Measurements from ENCODE around the gene YY1. TPM values are rescaled to one million over a fixed set of nuclear protein-coding genes. Genes with fewer than 3 reads are reported as not detected.
"Not testable (repeated sequence)": the region's sequence is repeated elsewhere in the genome, so short reads cannot be mapped to it uniquely, and the experiment has no call there.

The YY1 gene
- total and polyA plus RNA-seq, 2 experiments from 2014 or later = 27.0 to 73.4 TPM

- no peak for TF ChIP-seq CTCF (IDR thresholded peaks at IDR 0.05; ENCODE audit: low read depth, low read length)
Measured at GRCh38 chr14:100279563-100279962, 40.6 kb downstream of the YY1 start.

DNA sequence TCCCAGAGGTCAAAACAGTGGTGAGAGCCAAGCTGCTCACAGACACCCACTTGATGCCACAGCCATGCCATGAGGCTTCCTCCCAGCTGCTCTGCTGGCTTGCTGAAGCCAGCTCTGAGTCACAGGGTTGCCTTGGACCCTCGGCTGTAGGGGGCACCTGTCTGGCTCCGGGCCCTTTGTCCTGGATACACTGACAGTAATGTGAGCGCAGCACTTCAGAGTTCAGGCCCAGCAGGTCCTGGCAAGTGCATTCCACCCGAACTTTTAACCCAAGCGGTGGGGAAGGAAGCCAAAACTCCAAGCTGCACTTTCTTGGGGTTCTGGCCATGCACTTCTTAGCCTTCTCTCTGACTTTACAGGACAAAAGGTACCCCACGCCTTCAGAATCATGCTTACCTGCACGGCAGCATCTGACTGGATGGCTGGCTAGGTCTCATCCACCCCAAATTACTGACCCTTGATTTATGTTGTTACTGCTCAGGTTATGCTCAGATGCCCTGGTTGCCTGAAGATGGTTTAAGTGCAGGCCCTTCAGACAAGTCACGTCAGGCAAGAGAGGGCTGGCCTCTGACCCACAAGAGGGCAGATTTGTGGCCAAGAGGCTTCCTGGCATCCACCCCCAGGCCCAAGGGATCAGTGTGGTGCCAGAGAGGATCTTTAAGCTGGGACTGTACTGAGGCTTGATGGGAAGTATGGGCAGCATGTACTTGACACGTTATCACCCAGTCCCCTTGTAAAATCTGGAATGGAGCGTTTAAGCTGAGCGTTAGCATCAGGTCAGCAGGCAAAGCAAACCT lies 42.5 kb downstream of the YY1 start:
- DNase-seq (ENCODE audit: low read depth in 1 of 2, low spot score in 1 of 2) = no peak
- Histone ChIP-seq H3K9me3 (ENCODE audit: low read depth) (no peaks in the 10 kb centered on the region), H3K4me1 (ENCODE audit: low read depth) (peaks cover 12% of the 10 kb centered on the region), H3K4me3 (no peak overlapping the region), H3K27me3 (no peaks in the 10 kb centered on the region), H3K36me3 (peaks cover 5% of the 10 kb centered on the region), H3K27ac (peak overlapping the region; percentile 35)
- TF ChIP-seq CTCF (IDR thresholded peaks at IDR 0.05; ENCODE audit: low read depth, low read length) = no peak

More at GRCh38 chr14:100279563-100279962, 40.6 kb downstream of the YY1 start:
- no peak for DNase-seq (ENCODE audit: low read depth in 1 of 2, low spot score in 1 of 2)
- Histone ChIP-seq H3K27me3 (no peaks in the 10 kb centered on the region), H3K36me3 (peaks cover 5% of the 10 kb centered on the region), H3K27ac (no peak overlapping the region), H3K9me3 (ENCODE audit: low read depth) (no peaks in the 10 kb centered on the region), H3K4me3 (no peak overlapping the region), H3K4me1 (ENCODE audit: low read depth) (peaks cover 10% of the 10 kb centered on the region)

- TF ChIP-seq CTCF (IDR thresholded peaks at IDR 0.05; ENCODE audit: low read depth, low read length) = no peak
- Histone ChIP-seq H3K9me3 (ENCODE audit: low read depth) (no peaks in the 10 kb centered on the region), H3K36me3 (peaks cover 5% of the 10 kb centered on the region), H3K4me3 (no peak overlapping the region), H3K27me3 (no peaks in the 10 kb centered on the region), H3K4me1 (ENCODE audit: low read depth) (peaks cover 12% of the 10 kb centered on the region), H3K27ac (peak overlapping the region; percentile 64)
- DNase-seq (ENCODE audit: low read depth in 1 of 2, low spot score in 1 of 2) = no peak
Measured at GRCh38 chr14:100282083-100282350, 43.1 kb downstream of the YY1 start.

DNA sequence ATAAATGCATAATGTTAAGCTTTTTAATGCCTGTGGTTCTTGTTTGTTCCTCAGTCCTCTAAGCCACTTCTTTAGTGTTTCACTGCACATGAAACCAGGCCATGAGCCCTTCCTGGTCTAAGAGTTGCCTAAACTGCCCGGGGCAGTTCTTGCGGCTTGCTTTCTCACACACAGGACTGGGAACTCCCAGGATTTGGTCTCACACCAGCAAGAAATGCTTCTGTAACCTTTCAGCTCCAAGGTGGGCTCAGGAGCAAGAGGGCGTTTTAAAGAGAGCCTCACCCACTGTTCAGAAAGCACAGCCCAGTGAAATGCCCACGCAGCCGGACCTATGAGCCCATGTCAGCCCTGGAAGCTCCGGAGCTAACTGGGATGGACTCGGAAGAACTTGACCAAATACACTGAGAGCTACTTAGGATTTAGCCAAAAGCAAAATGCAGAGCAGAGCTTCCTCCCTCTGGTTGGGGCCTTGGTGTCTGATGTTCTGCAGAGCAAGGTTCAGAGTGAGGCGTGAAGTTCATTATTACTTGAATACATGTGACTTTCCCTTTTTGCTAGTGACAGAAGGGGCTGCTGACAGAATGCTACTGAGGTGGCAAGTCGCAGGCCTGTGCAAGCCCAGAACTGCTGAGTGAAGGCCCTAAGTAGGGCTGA lies 43.9 kb downstream of the YY1 start:
- peaks cover 12% of the 10 kb centered on the region for H3K4me1 ChIP-seq (ENCODE audit: low read depth)
- H3K4me3 ChIP-seq = no peak overlapping the region
- no peak for TF ChIP-seq CTCF (IDR thresholded peaks at IDR 0.05; ENCODE audit: low read depth, low read length)
- H3K36me3 ChIP-seq = no peaks in the 10 kb centered on the region
- H3K27me3 ChIP-seq = no peaks in the 10 kb centered on the region
- peak overlapping the region; percentile 64 for H3K27ac ChIP-seq
- peak in 1 of 2 donors; percentile 32 for DNase-seq (ENCODE audit: low read depth in 1 of 2, low spot score in 1 of 2)
- H3K9me3 ChIP-seq (ENCODE audit: low read depth) = no peaks in the 10 kb centered on the region

DNA sequence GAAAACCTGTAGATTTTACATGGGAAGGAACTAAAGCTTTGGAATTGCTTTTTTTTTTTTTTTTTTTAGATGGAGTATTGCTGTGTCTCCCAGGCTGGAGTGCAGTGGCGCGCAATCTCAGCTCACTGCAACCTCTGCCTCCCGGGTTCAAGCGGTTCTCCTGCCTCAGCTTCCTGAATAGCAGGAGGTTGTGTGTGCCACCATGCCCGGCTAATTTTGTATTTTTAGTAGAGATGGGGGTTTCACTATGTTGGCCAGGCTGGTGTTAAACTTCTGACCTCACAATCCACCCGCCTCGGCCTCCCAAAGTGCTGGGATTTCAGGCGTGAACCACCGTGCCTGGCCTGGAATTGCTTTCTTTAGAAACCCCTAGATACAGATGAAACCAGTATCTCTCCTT lies 44.5 kb downstream of the YY1 start:
- H3K27me3 ChIP-seq; DNase-seq (ENCODE audit: low read depth in 1 of 2, low spot score in 1 of 2); H3K36me3 ChIP-seq; H3K4me3 ChIP-seq; H3K9me3 ChIP-seq (ENCODE audit: low read depth): not testable (repeated sequence)
- H3K4me1 ChIP-seq (ENCODE audit: low read depth) = peaks cover 12% of the 10 kb centered on the region
- peak overlapping the region; percentile 64 for H3K27ac ChIP-seq
